ENCODE data around the gene PQBP1. TPM values are rescaled to one million over a fixed set of nuclear protein-coding genes. Genes with fewer than 3 reads are reported as not detected.
A peak's percentile ranks its signal among the peaks of the same experiment; 100 is the strongest.

The PQBP1 gene
- total RNA-seq, 4 donors from 2014 or later = 52.4 to 76.2 (median 57.2) TPM

GRCh38 chrX:48942895-48943294 is 45.2 kb downstream of the PQBP1 start:
- intact Hi-C loops (cut with DNase I) = no loop called here
- Histone ChIP-seq H3K4me3 (replicated peaks in 1 of 3) (no peak overlapping the region), H3K9me3 (no peaks in the 10 kb centered on the region), H3K27me3 (no peaks in the 10 kb centered on the region), H3K4me1 (no peaks in the 10 kb centered on the region), H3K36me3 (no peaks in the 10 kb centered on the region), H3K27ac (no peak overlapping the region)
- 82 to 100% methylated on average over 2 of the region's 2 CpGs for WGBS, 2 donors
- no peak for DNase-seq
- no peak for TF ChIP-seq POLR2A (IDR thresholded peaks at IDR 0.05)
- no peak for TF ChIP-seq CTCF (IDR thresholded peaks at IDR 0.05)

- Histone ChIP-seq H3K4me3 (replicated peaks in 1 of 3) (no peak overlapping the region), H3K36me3 (no peaks in the 10 kb centered on the region), H3K27ac (no peak overlapping the region), H3K27me3 (no peaks in the 10 kb centered on the region), H3K4me1 (no peaks in the 10 kb centered on the region), H3K9me3 (no peaks in the 10 kb centered on the region)
- WGBS, 2 donors = 61 to 66% methylated on average over 5 to 8 of the region's 8 CpGs
- no peak for TF ChIP-seq POLR2A (IDR thresholded peaks at IDR 0.05)
- peak in 5 of 6 experiments; percentile 20 to 65 (median 40) for TF ChIP-seq CTCF (IDR thresholded peaks at IDR 0.05)
- intact Hi-C loops (cut with DNase I) = no loop called here
- DNase-seq = peak; percentile 42 to 45
Observed at GRCh38 chrX:48945517-48946348, 48.0 kb downstream of the PQBP1 start.

- no peaks in the 10 kb centered on the region for H3K9me3 ChIP-seq
- 86% methylated on average over 1 of the region's 1 CpG; no CpG with 5 or more reads in 1 of the 2 donors for WGBS, 2 donors
- no peak overlapping the region for H3K4me3 ChIP-seq (replicated peaks in 1 of 3)
- H3K4me1 ChIP-seq = peaks cover 0 to 10% of the 10 kb centered on the region in 2 donors
- no peak for DNase-seq
- no peak for TF ChIP-seq CTCF (IDR thresholded peaks at IDR 0.05)
- no peak for TF ChIP-seq POLR2A (IDR thresholded peaks at IDR 0.05)
- H3K36me3 ChIP-seq = no peaks in the 10 kb centered on the region
- intact Hi-C loops (cut with DNase I) = no loop called here
- H3K27ac ChIP-seq = no peak overlapping the region
- no peaks in the 10 kb centered on the region for H3K27me3 ChIP-seq
Observed at GRCh38 chrX:48948589-48948988, 50.9 kb downstream of the PQBP1 start.

Other genes starting within 250 kb of the PQBP1 start
- 1 to 10 TPM; 1.4 to 4.8 (median 3.3) TPM for gene WAS, start 214.1 kb upstream of the PQBP1 start, total RNA-seq
- gene SUV39H1, start 201.2 kb upstream of the PQBP1 start, total RNA-seq = 1 to 10 TPM; 2.7 to 8.6 (median 7.1) TPM
- gene GLOD5, start 136.2 kb upstream of the PQBP1 start, total RNA-seq = 1 to 10 TPM in 2 of 4 donors, not detected in 2; 1.2 to 3.3 TPM
- gene GATA1, start 111.3 kb upstream of the PQBP1 start, total RNA-seq = not detected
- 100 to 1,000 TPM in 1 of 4 donors, 10 to 100 TPM in 3; 80.4 to 124 (median 90.5) TPM for gene HDAC6, start 95.9 kb upstream of the PQBP1 start, total RNA-seq
- not detected for gene ERAS, start 71.4 kb upstream of the PQBP1 start, total RNA-seq
- 1 to 10 TPM; 1.5 to 4.0 (median 3.4) TPM for gene PCSK1N, start 62.3 kb upstream of the PQBP1 start, total RNA-seq
- gene TIMM17B, start 162 bp upstream of the PQBP1 start, total RNA-seq = 10 to 100 TPM; 34.3 to 53.1 (median 41.2) TPM
- 10 to 100 TPM; 26.9 to 47.8 (median 32.3) TPM for gene SLC35A2, start 13.7 kb downstream of the PQBP1 start, total RNA-seq
- gene PIM2, start 21.1 kb downstream of the PQBP1 start, total RNA-seq = 10 to 100 TPM in 1 of 4 donors, 1 to 10 TPM in 3; 4.8 to 12.1 (median 5.9) TPM
- gene OTUD5, start 59.7 kb downstream of the PQBP1 start, total RNA-seq = 10 to 100 TPM; 33.9 to 52.4 (median 43.3) TPM
- 1 to 10 TPM in 3 of 4 donors, under 1 TPM in 1; 0.54 to 1.6 (median 1.1) TPM for gene KCND1, start 73.9 kb downstream of the PQBP1 start, total RNA-seq
- gene GRIPAP1, start 104.3 kb downstream of the PQBP1 start, total RNA-seq = 10 to 100 TPM; 30.6 to 33.9 (median 33.4) TPM
- gene TFE3, start 145.4 kb downstream of the PQBP1 start, total RNA-seq = 100 to 1,000 TPM in 3 of 4 donors, 10 to 100 TPM in 1; 68.4 to 160 (median 118) TPM
- gene CCDC120, start 161.1 kb downstream of the PQBP1 start, total RNA-seq = 10 to 100 TPM in 1 of 4 donors, 1 to 10 TPM in 3; 5.1 to 14.4 (median 6.3) TPM
- gene PRAF2, start 176.1 kb downstream of the PQBP1 start, total RNA-seq = 10 to 100 TPM; 19.2 to 32.9 (median 22.1) TPM
- 100 to 1,000 TPM in 3 of 4 donors, 10 to 100 TPM in 1; 99.8 to 184 (median 106) TPM for gene WDR45, start 182.0 kb downstream of the PQBP1 start, total RNA-seq
- 10 to 100 TPM; 24.3 to 32.5 (median 28.0) TPM for gene GPKOW, start 225.8 kb downstream of the PQBP1 start, total RNA-seq

Data from thyroid gland (tissue), 4 donors.